Ascending aorta (tissue), 2 donors: ENCODE results near the gene SMURF1. TPM values are rescaled to one million over a fixed set of nuclear protein-coding genes. Genes with fewer than 3 reads are reported as not detected.

Source experiments
- DNase-seq, 2 donors: peaks; one replicate each; pipeline ENCODE4 v3.0.0-alpha.2; 2019; ENCODE audit warnings: low spot score in 2 of 2
- H3K27ac ChIP-seq, 2 donors: fragments of 200-600 bp; sonication (generic); one replicate each; pipeline ENCODE4 v1.5.1; 2016 to 2017; ENCODE audit warnings: mild to moderate bottlenecking in 1 of 2
- H3K27me3 ChIP-seq: fragments of 200-600 bp; sonication (generic); one replicate; pipeline ENCODE4 v1.5.1; 2017
- H3K36me3 ChIP-seq, 2 donors: fragments of 200-600 bp; sonication (generic); one replicate each; pipeline ENCODE4 v1.5.1; 2016
- H3K4me1 ChIP-seq, 2 donors: fragments of 200-600 bp; sonication (generic); one replicate each; pipeline ENCODE4 v1.5.1; 2016 to 2017; ENCODE audit warnings: mild to moderate bottlenecking in 1 of 2
- H3K4me3 ChIP-seq, 2 donors: fragments of 200-600 bp; sonication (generic); one replicate each; pipeline ENCODE4 v1.5.1; 2016 to 2017; ENCODE audit warnings: mild to moderate bottlenecking in 1 of 2
- H3K9me3 ChIP-seq, 2 donors: fragments of 200-600 bp; sonication (generic); one replicate each; pipeline ENCODE4 v1.5.1; 2016
- CTCF ChIP-seq, 3 experiments: fragments of 200-600 bp in 2 of 3; fragments of 450-650 bp in 1 of 3; sonication (generic) in 2 of 3; IDR thresholded peaks; one replicate each; pipeline ENCODE4 v1.5.1; 2016 to 2019; ENCODE audit warnings: antibody characterized with exemption in 3 of 3, mild to moderate bottlenecking in 1 of 3, moderate library complexity in 1 of 3
- intact Hi-C: fragments of 100-400 bp; cut with DNase I; formaldehyde crosslinking; loops from one replicate; pipeline ENCODE4 v1.15.1; 2023
- total RNA-seq: library from RNA; depleted of rRNA; stranded (reverse); fragments of >200 nt; gene quantifications from one replicate; pipeline ENCODE4 v1.1.0, GENCODE V29; 2016

The SMURF1 gene
- total RNA-seq, 1 donor from 2014 or later, result 26.5 TPM

GRCh38 chr7:99120501-99120900 lies 23.4 kb downstream of the SMURF1 start:
- no peak for DNase-seq
- intact Hi-C loops, result loop anchor here (5.0 kb wide), 1 partner anchor 78 kb away; no protein-coding TSS in a partner anchor
- Histone ChIP-seq H3K36me3 (no peaks in the 10 kb centered on the region), H3K4me3 (peak overlapping the region in 1 of 2 donors; percentile 57), H3K4me1 (peaks cover 27 to 46% of the 10 kb centered on the region in 2 donors), H3K27me3 (no peaks in the 10 kb centered on the region), H3K27ac (peak overlapping the region; percentile 77 to 89), H3K9me3 (no peaks in the 10 kb centered on the region)
- TF ChIP-seq CTCF (IDR thresholded peaks at IDR 0.05), result no peak

DNA sequence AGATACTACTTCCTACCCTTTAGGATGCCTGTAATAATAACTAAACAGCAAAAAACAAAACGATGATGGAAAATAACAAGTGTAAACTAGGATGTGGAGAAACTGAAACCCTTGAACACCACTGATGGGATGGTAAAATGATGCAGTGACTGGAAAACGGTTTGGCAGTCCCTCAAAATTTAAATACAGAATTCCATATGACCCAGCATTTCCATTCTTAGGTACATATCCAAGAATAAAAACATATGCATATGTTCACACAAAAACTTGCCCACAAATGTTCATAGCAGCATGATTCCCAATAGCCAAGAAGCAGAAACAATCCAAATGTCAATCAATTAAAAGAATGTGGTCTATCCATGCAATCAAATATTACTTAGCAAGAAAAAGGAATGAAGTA lies 25.8 kb downstream of the SMURF1 start:
- intact Hi-C loops, result no loop called here
- peak overlapping the region in 1 of 2 donors; percentile 89 for H3K27ac ChIP-seq

DNA sequence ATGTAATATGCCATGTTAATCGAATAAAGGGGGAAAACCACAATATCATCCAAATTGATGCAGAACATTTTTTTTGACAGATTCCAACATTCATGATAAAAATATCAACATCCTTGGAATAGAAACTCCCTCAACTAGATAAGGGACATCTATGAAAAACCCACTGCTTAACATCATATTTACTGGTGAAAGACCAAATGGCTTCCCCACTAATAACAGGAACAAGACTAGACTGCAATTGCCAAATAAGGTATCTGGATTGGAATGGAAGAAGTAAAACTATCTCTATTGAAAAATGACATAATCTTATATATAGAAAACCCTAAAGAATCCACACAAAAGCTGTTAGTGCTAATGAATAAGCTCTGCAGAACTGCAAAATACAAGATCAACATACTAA lies 27.8 kb downstream of the SMURF1 start:
- DNase-seq, result no peak
- H3K27ac ChIP-seq, result no peak overlapping the region
- intact Hi-C loops, result no loop called here
- peaks cover 11 to 21% of the 10 kb centered on the region in 2 donors for H3K4me1 ChIP-seq
- H3K9me3 ChIP-seq, result no peaks in the 10 kb centered on the region
- TF ChIP-seq CTCF (IDR thresholded peaks at IDR 0.05), result no peak
- H3K27me3 ChIP-seq, result no peaks in the 10 kb centered on the region
- H3K4me3 ChIP-seq, result no peak overlapping the region
- no peaks in the 10 kb centered on the region for H3K36me3 ChIP-seq

More for the DNA sequence above, 25.8 kb downstream of the SMURF1 start:
- DNase-seq, result no peak
- H3K36me3 ChIP-seq, result no peaks in the 10 kb centered on the region
- peaks cover 21 to 25% of the 10 kb centered on the region in 2 donors for H3K4me1 ChIP-seq
- H3K9me3 ChIP-seq, result no peaks in the 10 kb centered on the region
- H3K4me3 ChIP-seq, result no peak overlapping the region
- no peak for TF ChIP-seq CTCF (IDR thresholded peaks at IDR 0.05)
- no peaks in the 10 kb centered on the region for H3K27me3 ChIP-seq

DNA sequence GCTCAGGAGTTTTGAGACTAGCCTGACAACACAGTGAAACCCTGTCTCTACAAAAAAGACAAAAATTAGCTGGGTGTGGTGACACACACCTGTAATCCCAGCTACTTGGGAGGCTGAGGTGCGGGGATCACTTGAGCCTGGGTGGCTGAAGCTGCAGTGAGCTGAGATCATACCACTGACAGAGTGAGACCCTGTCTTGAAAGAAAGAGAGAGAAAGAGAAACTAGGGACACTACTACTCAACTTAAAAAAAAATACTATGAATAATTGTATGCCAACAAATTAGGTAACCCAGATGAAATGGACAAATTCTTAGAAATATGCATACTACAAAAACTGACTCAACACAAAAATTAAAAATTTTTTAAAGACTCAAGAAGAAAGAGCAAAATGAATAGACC lies 28.5 kb downstream of the SMURF1 start:
- Histone ChIP-seq H3K9me3 (no peaks in the 10 kb centered on the region), H3K27me3 (no peaks in the 10 kb centered on the region), H3K4me1 (peaks cover 11 to 20% of the 10 kb centered on the region in 2 donors), H3K4me3 (no peak overlapping the region), H3K27ac (peak overlapping the region in 1 of 2 donors; percentile 29), H3K36me3 (no peaks in the 10 kb centered on the region)
- intact Hi-C loops, result no loop called here
- DNase-seq, result no peak
- no peak for TF ChIP-seq CTCF (IDR thresholded peaks at IDR 0.05)

- Histone ChIP-seq H3K36me3 (no peaks in the 10 kb centered on the region), H3K4me1 (peaks cover 4 to 32% of the 10 kb centered on the region in 2 donors), H3K9me3 (no peaks in the 10 kb centered on the region), H3K27me3 (no peaks in the 10 kb centered on the region), H3K4me3 (no peak overlapping the region), H3K27ac (peak overlapping the region in 1 of 2 donors; percentile 11)
- DNase-seq, result no peak
- TF ChIP-seq CTCF (IDR thresholded peaks at IDR 0.05), result no peak
- intact Hi-C loops, result no loop called here
These were observed 30.9 kb downstream of the SMURF1 start for GRCh38 chr7:99112979-99113378.

DNA sequence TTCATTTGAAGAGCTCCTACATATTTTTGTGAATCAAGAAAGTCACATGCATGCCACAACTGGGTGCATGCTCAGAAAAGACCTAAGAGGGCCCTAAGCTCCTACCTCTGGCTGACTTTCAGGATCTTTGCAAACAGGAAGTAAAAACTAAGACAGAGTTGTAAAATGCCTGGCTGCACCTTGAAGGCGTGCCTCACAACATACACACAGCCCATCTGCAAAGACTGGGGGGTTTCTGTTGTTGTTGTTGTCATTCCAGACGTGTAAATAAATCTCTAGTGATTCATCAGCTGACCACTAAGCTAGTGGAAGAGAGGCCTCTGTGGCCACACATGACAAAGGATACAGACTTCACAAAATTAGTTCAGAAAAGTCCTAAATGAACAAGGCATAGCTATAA lies 31.8 kb downstream of the SMURF1 start:
- no peaks in the 10 kb centered on the region for H3K27me3 ChIP-seq
- H3K4me3 ChIP-seq, result no peak overlapping the region
- no peaks in the 10 kb centered on the region for H3K9me3 ChIP-seq
- TF ChIP-seq CTCF (IDR thresholded peaks at IDR 0.05), result no peak
- no peak for DNase-seq
- H3K27ac ChIP-seq, result peak overlapping the region; percentile 11 to 22
- H3K4me1 ChIP-seq, result peaks cover 4 to 38% of the 10 kb centered on the region in 2 donors
- intact Hi-C loops, result no loop called here
- H3K36me3 ChIP-seq, result no peaks in the 10 kb centered on the region
